Ovary (tissue), 9 donors: Measurements from ENCODE around the gene CEBPZOS. TPM values are rescaled to one million over a fixed set of nuclear protein-coding genes. Genes with fewer than 3 reads are reported as not detected.
"Not testable (repeated sequence)": the region's sequence is repeated elsewhere in the genome, so short reads cannot be mapped to it uniquely, and the experiment has no call there.

Experiments
- DNase-seq, 5 donors: peaks; one replicate each; pipeline ENCODE4 v3.0.0-alpha.2; 2019 to 2020
- H3K27ac ChIP-seq, 2 donors: fragments of 200-600 bp; one replicate each; pipeline versions ENCODE4 v1.5.1 to v1.8.0; 2019 to 2022
- H3K27me3 ChIP-seq: fragments of 200-600 bp; one replicate; pipeline ENCODE4 v1.8.0; 2022
- H3K36me3 ChIP-seq: fragments of 200-600 bp; sonication (generic); one replicate; pipeline ENCODE4 v1.5.1; 2019
- H3K4me1 ChIP-seq: one replicate; pipeline ENCODE4 v1.8.1; 2013; ENCODE audit warnings: mild to moderate bottlenecking, moderate library complexity; ENCODE audit not compliant: insufficient read depth
- H3K4me3 ChIP-seq: fragments of 200-600 bp; sonication (generic); one replicate; pipeline ENCODE4 v1.5.1; 2017
- H3K9me3 ChIP-seq, 2 donors: fragments of 200-600 bp in 1 of 2; sonication (generic) in 1 of 2; one replicate each; pipeline versions ENCODE4 v1.5.1 to v1.8.1; 2013 to 2019; ENCODE audit warnings: mild to moderate bottlenecking in 1 of 2, moderate library complexity in 1 of 2
- CTCF ChIP-seq, 3 donors: fragments of 450-650 bp in 2 of 3; fragments of 200-600 bp in 1 of 3; IDR thresholded peaks; one replicate each; pipeline versions ENCODE4 v1.5.1 to v1.8.0; 2016 to 2022; ENCODE audit warnings: antibody characterized with exemption in 3 of 3, mild to moderate bottlenecking in 1 of 3
- EP300 ChIP-seq: sonication (generic); formaldehyde crosslinking; IDR thresholded peaks from one replicate; pipeline ENCODE4 v1.6.1; 2017; ENCODE audit warnings: antibody characterized with exemption
- POLR2A ChIP-seq: fragments of 450-650 bp; IDR thresholded peaks from one replicate; pipeline ENCODE4 v1.6.1; 2017; ENCODE audit warnings: antibody characterized with exemption, mild to moderate bottlenecking, moderate library complexity
- WGBS, 3 donors: extraction: QIAGEN DNeasy Blood & Tissue Kit in 1 of 3; methylation state at CpG; one replicate each; pipeline versions ENCODE4 v1.1.5 to v1.1.7; 2013 to 2017; 5-methylcytosine and 5-hydroxymethylcytosine counted together
- intact Hi-C, 4 donors: fragments of 100-400 bp; cut with DNase I; formaldehyde crosslinking; loops; one replicate each; pipeline versions ENCODE4 v1.11.0 to v1.15.1; 2022 to 2023
- polyA plus RNA-seq, 2 donors: library from polyadenylated mRNA; stranded (reverse); fragments of 200-250 nt in 1 of 2; fragments of 350-450 nt in 1 of 2; fragmentation: Illumina TruSeq in 1 of 2; extraction: RNeasy Lipid Tissue Mini Kit (QIAGEN cat#74804) in 1 of 2; gene quantifications; one replicate each; pipeline ENCODE4 v1.2.3, GENCODE V29; 2013 to 2014
- total RNA-seq, 7 donors: library from RNA; depleted of rRNA in 2 of 7; stranded (reverse); fragments of >200 nt in 2 of 7; fragmentation: NEBNext Ultra II Directional in 3 of 7; extraction: Animal tissue kit (Norgen Biotek cat#: 25700) in 3 of 7; gene quantifications; one replicate each; pipeline versions ENCODE4 v1.1.0 to v1.2.4, GENCODE V29; 2016 to 2023
- donor health status: DM: no; HTN: no; CAD: no; lungs with moderate emphysema.
- donor health status: DM: no; HTN: no; CAD: no.
- donor health status: Bipolar disorder and iron deficiency.
- donor health status: DM: yes; HTN: yes; CAD: no.
- donor health status: DM: no; HTN: no; CAD: no.
- donor health status: DM: yes; HTN: yes; CAD: no.

The CEBPZOS gene
- total and polyA plus RNA-seq, 9 donors = 22.6 to 47.4 (median 41.4) TPM

- no peak overlapping the region for H3K4me3 ChIP-seq
- WGBS, 3 donors = 87 to 92% (median 90%) methylated on average over 4 of the region's 4 CpGs
- H3K27ac ChIP-seq = no peak overlapping the region
- no peaks in the 10 kb centered on the region for H3K36me3 ChIP-seq
- no peak for DNase-seq
- H3K27me3 ChIP-seq = no peaks in the 10 kb centered on the region
- TF ChIP-seq CTCF (IDR thresholded peaks at IDR 0.05) = no peak
- no peak for TF ChIP-seq EP300
- no peak for TF ChIP-seq POLR2A
- no peaks in the 10 kb centered on the region for H3K9me3 ChIP-seq
- intact Hi-C loops = no loop called here
- H3K4me1 ChIP-seq = peaks cover 2% of the 10 kb centered on the region
Observed at GRCh38 chr2:37219046-37219445, 22.8 kb downstream of the CEBPZOS start.

GRCh38 chr2:37223131-37223530 lies 26.8 kb downstream of the CEBPZOS start:
- TF ChIP-seq POLR2A (no peak), CTCF (IDR thresholded peaks at IDR 0.05) (no peak), EP300 (no peak)
- DNase-seq = no peak
- H3K4me3 ChIP-seq = no peak overlapping the region
- no peaks in the 10 kb centered on the region for H3K36me3 ChIP-seq
- H3K27me3 ChIP-seq = no peaks in the 10 kb centered on the region
- peaks cover 5% of the 10 kb centered on the region for H3K4me1 ChIP-seq
- no peak overlapping the region for H3K27ac ChIP-seq
- H3K9me3 ChIP-seq = no peaks in the 10 kb centered on the region
- intact Hi-C loops = no loop called here
- WGBS, 3 donors = 82 to 90% (median 89%) methylated on average over 4 of the region's 4 CpGs

GRCh38 chr2:37224063-37224462 lies 27.8 kb downstream of the CEBPZOS start:
- TF ChIP-seq CTCF (IDR thresholded peaks at IDR 0.05) (no peak), POLR2A (no peak), EP300 (no peak)
- intact Hi-C loops = no loop called here

GRCh38 chr2:37225129-37225528 lies 28.8 kb downstream of the CEBPZOS start:
- 75 to 100% methylated on average over 1 of the region's 2 CpGs; no CpG with 5 or more reads in 1 of the 3 donors for WGBS, 3 donors
- H3K9me3 ChIP-seq, H3K36me3 ChIP-seq, intact Hi-C loops, H3K4me1 ChIP-seq, H3K27me3 ChIP-seq, H3K4me3 ChIP-seq, H3K27ac ChIP-seq, DNase-seq: not testable (repeated sequence)

More at GRCh38 chr2:37224063-37224462, 27.8 kb downstream of the CEBPZOS start:
- 91 to 98% (median 94%) methylated on average over 1 of the region's 1 CpG for WGBS, 3 donors
- no peaks in the 10 kb centered on the region for H3K9me3 ChIP-seq
- peaks cover 5% of the 10 kb centered on the region for H3K4me1 ChIP-seq
- no peaks in the 10 kb centered on the region for H3K36me3 ChIP-seq
- no peak overlapping the region for H3K4me3 ChIP-seq
- H3K27ac ChIP-seq = no peak overlapping the region
- no peaks in the 10 kb centered on the region for H3K27me3 ChIP-seq
- DNase-seq = no peak

GRCh38 chr2:37226863-37227262 lies 30.6 kb downstream of the CEBPZOS start:
- intact Hi-C loops = no loop called here
- Histone ChIP-seq H3K4me3 (no peak overlapping the region), H3K27me3 (no peaks in the 10 kb centered on the region), H3K27ac (no peak overlapping the region), H3K4me1 (peaks cover 10% of the 10 kb centered on the region), H3K9me3 (no peaks in the 10 kb centered on the region), H3K36me3 (no peaks in the 10 kb centered on the region)
- WGBS, 3 donors = 95 to 97% (median 95%) methylated on average over 4 of the region's 4 CpGs
- DNase-seq = no peak
- no peak for TF ChIP-seq CTCF (IDR thresholded peaks at IDR 0.05)
- TF ChIP-seq EP300 = no peak
- TF ChIP-seq POLR2A = no peak
